HG02840 (cell line): ENCODE results near the gene HOXA4.

Experiments used
- ATAC-seq: cut with Tn5 transposase; IDR thresholded peaks from one replicate; pipeline ENCODE4 v1.9.1; 2021; ENCODE audit warnings: mild to moderate bottlenecking, moderate library complexity, moderate number of reproducible peaks; ENCODE audit not compliant: unreplicated experiment, low FRiP score

Gene HOXA4

GRCh38 chr7:27109466-27110185 lies 20.9 kb downstream of the HOXA4 start:
- ATAC-seq, result no peak

GRCh38 chr7:27108390-27109127 lies 22.0 kb downstream of the HOXA4 start:
- no peak for ATAC-seq

GRCh38 chr7:27107391-27108381 lies 22.9 kb downstream of the HOXA4 start:
- no peak for ATAC-seq

- ATAC-seq, result no peak
Observed at GRCh38 chr7:27106901-27107240, 23.7 kb downstream of the HOXA4 start.

- ATAC-seq, result no peak
Observed at GRCh38 chr7:27106181-27106900, 24.2 kb downstream of the HOXA4 start.

DNA sequence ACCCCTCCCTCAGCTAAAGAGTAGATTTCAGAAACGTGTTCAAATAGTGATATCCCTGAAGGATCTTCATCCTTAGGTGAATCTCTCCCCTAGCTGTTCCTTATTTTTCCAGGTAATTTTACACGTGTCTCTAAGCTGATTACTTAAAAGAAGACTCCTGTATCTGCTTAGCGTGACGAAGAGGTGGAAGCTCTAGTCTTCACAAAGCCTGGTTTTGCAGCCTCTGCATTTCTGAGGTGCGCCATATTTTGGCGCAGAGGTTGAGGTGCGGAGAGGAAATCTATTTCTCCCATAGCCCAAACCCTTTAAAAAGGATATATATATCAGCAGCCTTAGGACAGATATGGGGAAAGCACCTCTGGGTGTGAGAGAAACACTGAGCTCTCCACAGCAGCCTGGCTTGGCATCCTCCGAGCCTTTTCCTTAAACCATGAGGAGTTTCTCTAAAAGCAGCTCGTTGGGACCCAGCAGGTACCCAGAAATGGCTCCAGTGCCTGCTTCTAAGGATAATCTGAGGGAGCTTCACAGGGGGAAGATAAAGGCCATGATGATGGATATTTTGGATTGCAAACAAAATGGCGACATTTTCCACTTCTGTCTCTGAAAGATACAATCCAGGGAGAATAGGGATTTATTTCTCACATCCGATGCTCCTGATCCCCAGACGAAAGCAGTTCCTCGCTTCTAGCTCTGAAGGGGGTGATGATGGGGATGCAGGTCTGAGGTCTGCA lies 25.1 kb downstream of the HOXA4 start:
- ATAC-seq, result no peak

GRCh38 chr7:27104341-27105058 lies 26.1 kb downstream of the HOXA4 start:
- no peak for ATAC-seq

- no peak for ATAC-seq
Observed at GRCh38 chr7:27103489-27104226, 26.9 kb downstream of the HOXA4 start.

GRCh38 chr7:27102581-27103442 lies 27.7 kb downstream of the HOXA4 start, which contains the start of gene HOXA2:
Gene HOXA2, minus strand, starts transcription at chr7:27102683. Its CDS starts 183 bp downstream, at chr7:27102500.
- ATAC-seq, result no peak

DNA sequence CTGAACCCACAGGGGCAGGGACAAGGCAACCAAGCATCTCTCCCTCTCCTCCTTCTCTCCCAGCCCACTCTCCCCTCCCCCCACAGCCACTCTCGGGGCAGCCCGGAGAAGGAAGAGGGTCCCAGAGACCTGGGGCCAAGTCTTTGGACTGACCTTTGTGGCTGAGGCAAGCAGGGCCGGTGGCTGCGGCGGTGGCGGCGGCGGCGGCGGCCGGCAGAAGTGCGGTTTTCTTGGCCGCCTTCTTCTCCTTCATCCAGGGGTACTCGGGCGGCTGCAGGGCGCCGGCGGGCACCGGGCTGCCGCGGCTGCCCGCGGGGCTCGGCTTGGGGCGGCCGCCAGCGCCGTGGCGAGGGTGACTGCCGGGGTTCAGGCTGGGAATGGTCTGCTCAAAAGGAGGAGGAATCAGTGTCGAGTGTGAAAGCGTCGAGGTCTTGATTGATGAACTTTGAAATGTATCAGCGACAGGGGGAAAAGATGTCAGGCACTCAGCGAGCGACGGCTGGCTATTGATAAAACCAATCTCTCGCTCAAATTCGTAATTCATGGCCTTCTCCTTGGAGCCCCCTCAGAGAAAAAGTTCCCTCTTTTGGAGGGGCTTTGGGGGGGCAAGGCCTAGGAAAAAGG lies 28.5 kb downstream of the HOXA4 start:
- ATAC-seq, result no peak

DNA sequence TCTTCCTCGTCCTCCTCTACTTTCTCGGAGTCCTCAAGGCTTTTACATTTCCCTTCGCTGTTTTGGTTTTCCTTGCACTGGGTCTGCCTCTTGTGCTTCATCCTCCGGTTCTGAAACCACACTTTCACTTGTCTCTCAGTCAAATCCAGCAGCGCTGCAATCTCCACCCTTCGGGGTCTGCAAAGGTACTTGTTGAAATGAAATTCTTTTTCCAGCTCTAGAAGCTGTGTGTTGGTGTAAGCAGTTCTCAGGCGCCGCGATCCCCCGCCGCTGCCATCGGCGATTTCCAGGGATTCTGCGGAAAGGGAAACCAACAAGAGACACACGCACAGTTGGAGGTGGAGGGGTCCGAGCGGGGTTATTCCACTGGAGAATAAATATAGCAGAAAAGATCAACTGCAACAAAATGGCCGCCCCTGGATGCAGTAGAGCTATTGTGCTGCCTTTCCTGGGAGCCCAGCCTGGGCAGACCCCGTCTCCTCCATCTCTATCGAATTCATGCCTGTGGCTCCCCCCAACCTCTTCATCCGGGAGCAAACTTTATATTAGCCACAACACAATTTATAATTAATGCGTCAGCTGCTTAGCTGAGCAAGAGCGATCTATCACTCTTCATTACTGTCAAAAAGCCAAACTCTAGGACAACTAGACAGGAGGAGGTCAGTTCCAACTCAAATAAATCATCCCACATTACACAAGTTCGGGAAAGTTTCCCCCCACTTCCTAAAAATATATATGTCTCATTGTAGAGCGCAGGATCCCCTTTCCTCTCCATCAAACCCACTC lies 29.2 kb downstream of the HOXA4 start:
- no peak for ATAC-seq

DNA sequence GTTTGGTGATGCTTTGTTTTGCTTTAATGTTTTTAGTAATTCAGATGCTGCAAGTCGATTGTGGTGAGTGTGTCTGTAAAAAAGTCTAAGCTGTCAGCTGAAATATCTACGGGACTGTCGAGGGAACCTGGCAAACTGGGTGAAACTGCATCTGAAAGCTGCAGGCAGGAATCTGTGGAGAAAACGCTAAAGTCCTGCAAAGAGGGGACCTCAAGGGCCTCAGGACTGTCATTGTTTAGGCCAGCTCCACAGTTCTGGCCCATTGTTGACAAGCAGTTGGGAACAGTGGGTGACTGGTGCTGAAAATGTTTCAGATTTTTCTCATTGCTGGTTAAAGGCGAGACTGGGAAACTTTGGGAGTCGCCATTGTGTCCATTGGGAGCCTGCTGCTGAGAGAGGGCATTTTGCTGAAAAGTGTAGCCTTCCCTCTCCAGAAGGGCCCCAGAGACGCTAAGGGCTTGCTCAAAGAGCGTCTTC lies 29.8 kb downstream of the HOXA4 start:
- ATAC-seq, result no peak

DNA sequence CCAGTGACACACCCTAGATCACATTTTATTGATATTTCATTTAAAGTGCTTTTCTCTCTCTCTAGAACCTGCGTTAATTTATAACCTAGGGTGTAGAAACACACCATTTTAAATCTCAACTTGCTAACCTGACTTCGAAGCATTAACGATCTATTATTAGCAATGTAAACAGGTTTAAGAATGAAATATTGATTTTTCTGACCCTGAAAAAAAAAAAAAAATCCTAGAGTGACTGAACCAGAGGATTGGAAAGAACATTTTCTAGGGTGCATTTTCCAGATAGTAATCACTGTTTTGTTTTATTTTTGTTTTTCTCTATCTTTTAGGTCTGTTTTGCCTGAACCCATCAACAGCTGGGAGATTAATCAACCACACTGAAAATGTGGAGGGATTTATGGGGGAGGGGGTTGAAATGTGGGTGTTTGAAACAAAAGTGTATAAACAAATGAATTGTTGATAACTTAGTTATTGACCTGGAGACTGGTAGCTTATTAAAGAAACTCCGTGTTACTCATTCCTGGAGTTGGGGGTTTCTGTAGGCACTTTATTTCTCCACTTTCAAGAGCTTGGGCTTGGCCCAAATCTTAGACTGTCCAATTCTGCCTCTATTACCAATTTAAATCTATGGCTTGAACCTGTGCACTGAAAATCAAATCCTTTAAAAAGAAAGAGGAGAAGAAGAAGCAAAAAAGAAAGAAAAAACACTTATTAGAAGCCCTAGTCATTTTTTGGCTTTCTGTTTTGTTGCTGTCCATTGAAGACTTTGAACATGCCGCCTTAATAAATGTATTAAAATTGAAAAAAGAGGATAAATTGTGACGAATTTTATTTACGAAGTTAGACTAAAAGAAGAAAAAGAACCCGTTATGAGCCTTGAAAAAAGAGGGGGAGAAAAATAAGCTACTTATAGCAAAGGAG lies 30.8 kb downstream of the HOXA4 start:
- no peak for ATAC-seq

DNA sequence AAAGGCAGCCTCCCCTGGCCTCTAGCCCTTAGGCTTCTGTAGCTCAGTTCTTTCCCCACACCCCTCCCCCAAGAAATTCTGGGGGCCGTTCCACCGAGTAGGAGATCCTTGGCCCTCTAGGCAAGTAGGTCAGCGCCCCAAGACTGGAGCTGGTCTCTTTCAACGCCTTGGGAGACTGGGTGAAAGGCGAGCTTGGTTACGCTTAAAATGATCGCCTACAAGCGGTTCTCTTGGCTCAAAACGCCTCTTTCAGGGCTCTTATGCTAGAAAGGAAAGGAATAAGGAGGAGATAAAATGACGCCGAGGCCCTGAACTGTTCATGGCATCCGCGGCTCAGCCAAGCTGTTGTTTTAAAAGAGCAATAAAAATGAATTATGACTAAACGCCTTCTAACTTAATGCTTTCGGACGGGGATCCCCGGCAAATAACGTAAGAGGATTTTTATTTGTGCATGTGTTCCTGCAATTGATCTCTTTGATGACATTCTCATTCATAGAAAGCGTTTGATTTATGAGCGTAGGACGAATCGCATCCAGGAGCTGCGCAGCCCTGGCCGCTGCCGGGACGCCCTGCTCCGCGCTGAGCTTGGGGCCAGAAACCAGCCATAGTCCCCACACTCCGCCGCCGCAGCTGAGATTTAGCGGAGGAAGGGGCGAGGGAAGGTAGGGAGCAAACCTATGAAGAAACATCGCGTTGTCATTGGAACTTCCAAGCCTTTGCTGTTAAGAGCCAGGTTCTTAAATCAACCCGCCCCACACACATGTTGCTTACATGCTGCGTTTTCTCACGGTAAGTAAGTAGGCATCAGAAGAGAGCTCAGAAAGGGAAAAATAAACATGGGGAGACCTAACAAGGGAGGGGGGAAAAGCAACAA lies 31.7 kb downstream of the HOXA4 start:
- ATAC-seq, result no peak
